GM12801 (cell line): Measurements from ENCODE around the gene CANX.

Experiments used
- TF ChIP-seq, protein P1 (sequence below): IDR thresholded peaks from one replicate; pipeline ENCODE4 v1.5.1; 2011; ENCODE audit warnings: control low read depth; ENCODE audit not compliant: insufficient read length; ENCODE audit errors: extremely low read depth

The CANX gene

DNA sequence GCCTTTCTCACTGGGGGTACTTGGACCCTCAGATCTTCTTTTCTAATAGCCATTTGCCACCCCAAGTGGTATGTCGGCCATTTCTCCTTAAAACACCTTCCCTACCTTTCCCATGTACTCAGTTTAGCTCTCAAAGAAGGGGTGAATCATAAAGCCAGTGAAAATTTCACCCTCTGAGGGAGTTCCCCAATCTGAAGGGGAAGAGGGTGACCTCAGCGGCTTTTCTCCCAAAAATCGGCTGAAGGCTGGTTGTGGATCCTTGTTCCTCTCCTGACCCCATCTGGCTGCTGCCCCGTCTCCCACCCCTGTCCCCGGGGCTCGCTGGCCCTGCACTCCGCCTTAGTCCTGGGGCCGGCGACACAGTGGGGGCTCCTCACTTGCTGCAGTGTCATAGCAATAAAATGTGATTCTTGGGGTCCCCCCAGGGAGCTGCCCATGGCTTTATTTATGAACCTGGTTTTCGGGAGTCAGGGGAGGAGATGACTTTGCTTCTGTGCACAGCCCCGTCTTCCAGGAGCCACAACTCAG, 77.7 kb downstream of the CANX start:
- TF ChIP-seq, protein P1, sequence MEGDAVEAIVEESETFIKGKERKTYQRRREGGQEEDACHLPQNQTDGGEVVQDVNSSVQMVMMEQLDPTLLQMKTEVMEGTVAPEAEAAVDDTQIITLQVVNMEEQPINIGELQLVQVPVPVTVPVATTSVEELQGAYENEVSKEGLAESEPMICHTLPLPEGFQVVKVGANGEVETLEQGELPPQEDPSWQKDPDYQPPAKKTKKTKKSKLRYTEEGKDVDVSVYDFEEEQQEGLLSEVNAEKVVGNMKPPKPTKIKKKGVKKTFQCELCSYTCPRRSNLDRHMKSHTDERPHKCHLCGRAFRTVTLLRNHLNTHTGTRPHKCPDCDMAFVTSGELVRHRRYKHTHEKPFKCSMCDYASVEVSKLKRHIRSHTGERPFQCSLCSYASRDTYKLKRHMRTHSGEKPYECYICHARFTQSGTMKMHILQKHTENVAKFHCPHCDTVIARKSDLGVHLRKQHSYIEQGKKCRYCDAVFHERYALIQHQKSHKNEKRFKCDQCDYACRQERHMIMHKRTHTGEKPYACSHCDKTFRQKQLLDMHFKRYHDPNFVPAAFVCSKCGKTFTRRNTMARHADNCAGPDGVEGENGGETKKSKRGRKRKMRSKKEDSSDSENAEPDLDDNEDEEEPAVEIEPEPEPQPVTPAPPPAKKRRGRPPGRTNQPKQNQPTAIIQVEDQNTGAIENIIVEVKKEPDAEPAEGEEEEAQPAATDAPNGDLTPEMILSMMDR = no peak

DNA sequence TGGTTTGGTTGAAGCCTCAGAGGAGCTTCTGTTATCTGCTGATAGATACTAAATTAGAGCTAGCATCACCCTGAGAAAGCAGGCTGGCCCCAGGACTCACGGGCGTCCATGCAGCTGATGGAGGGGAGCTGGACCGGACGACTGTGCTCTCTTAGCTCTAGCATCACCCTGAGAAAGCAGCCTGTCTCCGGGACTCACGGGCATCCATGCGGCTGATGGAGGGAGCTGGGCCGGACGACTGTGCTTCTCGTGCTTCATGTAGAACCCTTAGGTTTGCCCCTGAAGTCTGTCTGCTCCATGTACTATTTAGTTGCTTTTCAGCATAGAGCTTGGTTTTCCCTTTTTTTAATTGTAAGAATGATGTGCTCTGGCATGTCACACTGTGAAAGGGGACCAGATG, 78.7 kb downstream of the CANX start:
- TF ChIP-seq, protein P1 = no peak

DNA sequence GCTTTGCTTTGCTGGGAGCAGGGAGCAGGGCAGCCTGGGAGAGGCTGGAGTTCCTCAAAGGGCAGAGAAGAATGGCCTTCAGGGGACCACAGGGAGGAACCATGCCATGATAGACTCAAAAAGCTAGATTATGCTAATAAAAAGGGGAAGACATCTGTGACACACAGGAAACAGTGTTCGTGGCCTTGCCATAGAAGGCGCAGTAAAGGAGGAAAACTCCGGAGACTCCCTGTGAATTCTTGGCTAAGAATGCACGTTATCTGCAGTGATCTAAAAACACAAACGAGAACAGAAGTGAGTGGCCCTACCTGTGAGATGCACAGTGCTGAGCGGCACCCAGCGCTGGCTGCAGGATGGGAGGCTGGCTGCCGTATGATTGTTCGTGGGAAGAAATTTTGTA, 79.1 kb downstream of the CANX start:
- TF ChIP-seq, protein P1 = no peak

DNA sequence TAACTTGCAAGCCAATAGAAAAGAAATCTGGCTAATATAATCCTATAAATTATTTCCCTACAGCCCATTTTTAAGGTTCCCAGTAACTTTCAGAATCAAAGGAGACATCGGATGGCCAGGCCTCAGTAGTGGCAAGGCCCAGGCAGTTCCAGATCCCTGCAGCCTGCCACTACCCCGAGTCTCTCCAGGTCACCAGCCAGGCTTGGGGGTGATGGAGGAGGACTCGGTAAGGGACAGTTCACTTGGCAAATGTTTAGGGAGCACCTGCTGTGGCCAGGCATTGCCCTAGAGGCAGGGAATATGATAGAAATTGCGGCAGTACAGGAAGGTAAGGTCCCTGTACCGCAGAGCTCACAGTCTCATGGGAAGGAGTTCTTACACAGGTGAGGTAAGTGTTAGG, 79.8 kb downstream of the CANX start:
- TF ChIP-seq, protein P1 = no peak

DNA sequence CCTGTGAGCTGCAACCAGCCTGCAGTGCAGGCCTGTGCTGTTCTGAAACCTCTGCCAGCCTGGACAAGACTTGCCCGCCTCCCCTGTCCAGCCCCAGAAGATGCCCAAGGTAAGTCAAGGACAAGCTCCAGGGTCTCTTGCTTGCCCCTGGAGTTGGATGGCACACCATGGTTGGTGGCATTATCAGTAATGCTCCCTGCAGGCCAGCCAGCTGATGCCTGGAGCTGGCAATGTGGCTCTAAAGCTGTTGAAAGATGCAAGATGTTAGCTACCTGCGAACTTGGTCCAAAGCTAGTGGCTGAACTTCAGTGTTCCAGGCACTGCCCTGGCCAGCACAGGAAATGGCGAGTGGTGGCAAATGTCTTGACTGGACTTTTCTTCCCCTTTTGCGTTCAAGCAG, 81.1 kb downstream of the CANX start:
- TF ChIP-seq, protein P1 = no peak

DNA sequence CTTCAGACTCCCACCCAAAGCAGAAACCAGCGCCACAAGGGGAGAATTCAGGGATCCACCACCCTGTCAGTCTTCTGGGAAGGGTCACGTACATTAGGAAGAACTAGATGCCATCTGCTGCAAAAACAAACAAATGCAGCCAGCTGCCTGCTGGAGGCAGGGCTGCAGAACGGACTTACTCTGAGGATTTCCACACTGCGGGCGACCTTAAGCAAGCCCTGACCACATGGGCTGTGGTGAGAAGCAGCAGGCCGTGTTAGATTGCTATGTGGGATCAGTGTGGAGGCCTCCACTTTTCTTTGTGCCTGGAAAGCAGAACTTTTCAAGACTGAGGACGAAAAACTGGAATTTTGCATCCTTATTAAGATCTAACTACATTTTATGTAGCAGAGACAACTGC, 81.6 kb downstream of the CANX start:
- TF ChIP-seq, protein P1 = no peak
